Measurements from ENCODE around the gene NPHS1. TPM values are rescaled to one million over a fixed set of nuclear protein-coding genes. Genes with fewer than 3 reads are reported as not detected.

Gene NPHS1
- total RNA-seq, 1 donor from 2014 or later = not detected

DNA sequence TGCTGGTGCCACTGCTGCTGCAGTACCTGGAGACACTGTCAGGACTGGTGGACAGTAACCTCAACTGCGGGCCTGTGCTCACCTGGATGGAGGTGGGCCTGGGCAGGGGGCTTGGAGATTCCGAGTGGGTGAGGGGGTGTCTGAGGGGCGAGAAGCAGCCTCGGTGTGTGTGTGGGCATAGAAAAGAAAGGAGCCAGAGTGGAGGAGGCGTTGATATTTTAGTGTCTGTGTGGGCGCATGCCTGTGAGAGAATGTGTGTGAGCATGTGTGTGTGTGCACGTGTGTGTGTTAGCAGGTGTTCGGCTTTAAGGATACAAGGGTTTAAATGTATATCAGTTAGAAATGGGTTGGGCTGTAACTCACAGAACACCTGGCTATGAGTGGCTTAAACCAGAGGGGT is 73.3 kb downstream of the NPHS1 start:
- DNase-seq (ENCODE audit: missing footprints) (no peak), ATAC-seq (no peak)
- intact Hi-C loops (cut with DNase I) = no loop called here

DNA sequence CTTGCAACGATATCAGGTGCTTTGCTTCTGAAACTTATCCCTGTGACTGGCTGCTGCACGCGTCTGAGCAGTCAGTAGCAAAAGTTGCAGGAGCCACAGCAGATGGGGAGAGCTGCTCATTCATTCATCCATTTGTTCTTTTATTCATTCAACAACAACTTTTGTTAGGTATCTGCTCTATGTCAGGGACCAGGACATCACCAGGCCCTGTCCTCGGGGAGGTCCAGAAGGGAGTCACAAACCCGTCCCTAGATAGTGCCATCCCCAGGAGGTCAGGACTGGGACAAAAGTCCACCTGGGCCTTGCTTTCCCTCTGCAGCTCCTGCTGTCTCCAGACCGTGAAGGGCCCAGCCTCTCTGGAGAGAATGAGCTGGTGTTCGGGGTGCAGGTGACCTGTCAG is 74.3 kb downstream of the NPHS1 start:
- DNase-seq (ENCODE audit: missing footprints) (no peak), ATAC-seq (no peak)
- intact Hi-C loops (cut with DNase I) = no loop called here

DNA sequence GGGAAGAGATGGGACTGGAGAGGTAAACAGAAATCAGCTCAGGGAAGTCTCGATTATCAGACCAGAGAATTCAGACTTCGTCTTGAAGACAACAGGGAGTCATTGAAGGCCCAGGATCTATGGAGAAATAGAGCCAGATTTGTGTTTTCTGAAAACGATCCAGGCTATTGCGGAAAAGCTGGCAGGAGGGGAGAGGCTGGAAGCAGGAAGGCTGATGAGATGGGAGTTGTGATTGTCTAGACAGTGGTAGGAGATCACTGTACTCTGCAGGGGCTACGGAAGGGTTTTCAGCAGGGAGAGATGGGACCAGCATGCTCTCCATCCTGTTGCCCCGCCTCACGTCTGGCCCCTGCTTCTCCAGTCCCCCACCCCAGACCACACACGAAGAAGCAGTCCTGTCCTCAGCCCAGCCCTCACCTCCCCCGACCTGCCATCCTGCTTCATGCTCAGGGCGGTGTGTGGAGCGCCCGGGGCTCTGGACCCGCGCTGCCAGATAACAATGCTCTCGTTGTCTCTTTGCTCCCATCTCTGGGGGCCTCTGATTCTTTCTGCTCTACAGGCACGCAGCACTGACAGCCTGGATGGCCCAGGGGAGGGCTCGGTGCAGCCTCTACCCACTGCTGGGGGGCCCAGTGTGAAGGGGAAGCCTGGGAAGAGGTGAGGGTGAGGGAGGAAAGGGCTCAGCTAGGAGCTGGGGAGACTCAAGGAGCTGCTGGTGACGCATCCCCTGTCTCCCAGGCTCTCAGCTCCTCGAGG is 75.0 kb downstream of the NPHS1 start:
- DNase-seq (ENCODE audit: missing footprints) (no peak), ATAC-seq (no peak)
- intact Hi-C loops (cut with DNase I) = no loop called here

DNA sequence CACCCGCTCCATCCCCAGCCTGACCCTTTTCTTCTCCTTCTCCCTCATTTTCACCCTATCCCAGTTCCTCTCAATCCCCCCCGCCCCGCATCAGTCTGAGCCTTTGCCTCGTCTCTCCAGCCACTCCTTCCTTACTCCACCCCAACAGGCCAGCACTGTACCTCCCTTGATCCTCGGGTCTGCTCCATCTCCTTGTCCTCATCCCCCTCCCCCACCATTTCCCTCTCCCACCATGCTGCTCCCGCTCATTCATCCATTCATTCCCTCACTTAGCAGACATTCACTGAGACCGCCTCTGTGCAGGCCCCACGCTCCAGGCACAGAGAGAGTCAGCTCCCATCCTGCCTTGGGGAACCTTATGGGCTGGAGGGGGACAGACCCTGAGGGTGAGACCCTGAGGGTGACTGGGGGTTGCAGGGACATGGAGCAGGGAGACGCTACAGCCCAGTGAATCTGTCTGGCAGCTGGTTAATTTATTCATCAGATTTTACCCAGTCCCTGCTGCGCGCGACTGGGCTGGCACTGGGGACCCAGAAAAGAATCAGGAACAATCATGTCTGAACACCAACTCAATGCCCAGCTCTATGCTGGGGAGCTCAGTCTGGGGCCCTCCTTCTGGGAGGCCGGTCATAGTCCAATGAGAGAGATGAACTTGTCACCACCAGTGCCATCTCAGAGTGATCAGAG is 76.1 kb downstream of the NPHS1 start:
- no peak for ATAC-seq
- DNase-seq (ENCODE audit: missing footprints) = no peak
- intact Hi-C loops (cut with DNase I) = no loop called here

Other genes starting within 250 kb of the NPHS1 start
- 5.2 TPM for gene HAUS5, start 239.8 kb downstream of the NPHS1 start, total RNA-seq
- gene RBM42, start 223.5 kb downstream of the NPHS1 start, total RNA-seq = 51.5 TPM
- gene ETV2, start 210.8 kb downstream of the NPHS1 start, total RNA-seq = 0.68 TPM
- gene COX6B1, start 204.2 kb downstream of the NPHS1 start, total RNA-seq = 1,537 TPM
- gene UPK1A, start 186.0 kb downstream of the NPHS1 start, total RNA-seq = not detected
- not detected for gene ZBTB32, start 147.9 kb downstream of the NPHS1 start, total RNA-seq
- 12.7 TPM for gene KMT2B, start 134.5 kb downstream of the NPHS1 start, total RNA-seq
- 5.1 TPM for gene IGFLR1, start 110.1 kb downstream of the NPHS1 start, total RNA-seq
- gene U2AF1L4, start 107.1 kb downstream of the NPHS1 start, total RNA-seq = 19.5 TPM
- 44.7 TPM for gene PSENEN, start 106.9 kb downstream of the NPHS1 start, total RNA-seq
- 8.2 TPM for gene LIN37, start 103.9 kb downstream of the NPHS1 start, total RNA-seq
- gene HSPB6, start 95.5 kb downstream of the NPHS1 start, total RNA-seq = 662 TPM
- 5.1 TPM for gene PROSER3, start 94.3 kb downstream of the NPHS1 start, total RNA-seq
- gene ARHGAP33, start 76.9 kb downstream of the NPHS1 start, total RNA-seq = 4.2 TPM
- not detected for gene PRODH2, start 39.7 kb downstream of the NPHS1 start, total RNA-seq
- not detected for gene KIRREL2, start 4.4 kb upstream of the NPHS1 start, total RNA-seq
- gene APLP1, start 16.1 kb upstream of the NPHS1 start, total RNA-seq = 20.5 TPM
- 2.1 TPM for gene NFKBID, start 48.0 kb upstream of the NPHS1 start, total RNA-seq
- 6.3 TPM for gene HCST, start 50.0 kb upstream of the NPHS1 start, total RNA-seq
- gene TYROBP, start 55.8 kb upstream of the NPHS1 start, total RNA-seq = 34.5 TPM
- 8.4 TPM for gene LRFN3, start 83.9 kb upstream of the NPHS1 start, total RNA-seq
- 9.7 TPM for gene SDHAF1, start 142.7 kb upstream of the NPHS1 start, total RNA-seq
- 0.35 TPM for gene SYNE4, start 156.3 kb upstream of the NPHS1 start, total RNA-seq
- gene ALKBH6, start 161.7 kb upstream of the NPHS1 start, total RNA-seq = 12.1 TPM
- 3.6 TPM for gene CLIP3, start 180.4 kb upstream of the NPHS1 start, total RNA-seq
- 4.1 TPM for gene THAP8, start 201.8 kb upstream of the NPHS1 start, total RNA-seq
- gene WDR62, start 202.4 kb upstream of the NPHS1 start, total RNA-seq = 25.5 TPM